Activated CD4-positive, alpha-beta T cell treated with anti-CD3 and anti-CD28 coated beads, Interleukin-2, Interleukin-6, amounts not matched to agents 100 ng/mL and 50 ng/mL, durations not matched to agents 16 hours and 8 hours (primary cell): ENCODE measurements around the gene PRR14.
"Not testable (repeated sequence)": the region's sequence is repeated elsewhere in the genome, so short reads cannot be mapped to it uniquely, and the experiment has no call there.

Source experiments
- DNase-seq: peaks from one replicate; pipeline ENCODE4 v3.0.0-alpha.2; 2020

Gene PRR14

GRCh38 chr16:30633526-30633925, 17.2 kb upstream of the PRR14 start:
- DNase-seq = no peak

- no peak for DNase-seq
Measured at GRCh38 chr16:30636599-30636998, 14.2 kb upstream of the PRR14 start.

GRCh38 chr16:30637139-30637538, 13.6 kb upstream of the PRR14 start:
- not testable (repeated sequence) for DNase-seq

GRCh38 chr16:30637944-30638343, 12.8 kb upstream of the PRR14 start:
- peak; percentile 55 for DNase-seq

- DNase-seq = no peak
Measured at GRCh38 chr16:30641378-30641982, 9.3 kb upstream of the PRR14 start.

- no peak for DNase-seq
Measured at GRCh38 chr16:30644334-30644830, 6.4 kb upstream of the PRR14 start.

- no peak for DNase-seq
Measured at GRCh38 chr16:30645727-30646126, 5.0 kb upstream of the PRR14 start.

- no peak for DNase-seq
Measured at GRCh38 chr16:30647274-30647571, 3.5 kb upstream of the PRR14 start.

- DNase-seq = peak; percentile 27
Measured at GRCh38 chr16:30649725-30650368, 913 bp upstream of the PRR14 start.

GRCh38 chr16:30651124-30652004, 604 bp downstream of the PRR14 start:
- DNase-seq = peak; percentile 88

GRCh38 chr16:30652005-30652296, 1.2 kb downstream of the PRR14 start:
- DNase-seq = no peak

- no peak for DNase-seq
Measured at GRCh38 chr16:30652718-30653117, 2.0 kb downstream of the PRR14 start.

GRCh38 chr16:30654856-30655255, 4.1 kb downstream of the PRR14 start:
- DNase-seq = no peak

- DNase-seq = no peak
Measured at GRCh38 chr16:30655815-30656347, 5.1 kb downstream of the PRR14 start.

GRCh38 chr16:30656388-30656787, 5.6 kb downstream of the PRR14 start:
- no peak for DNase-seq

GRCh38 chr16:30656974-30657865, 6.5 kb downstream of the PRR14 start:
- DNase-seq = no peak

GRCh38 chr16:30657866-30658730, 7.3 kb downstream of the PRR14 start, which contains the start of gene FBRS:
TSS of gene FBRS (plus strand) at chr16:30658431. CDS start at chr16:30659519, 1,088 bp downstream.
- DNase-seq = peak; percentile 100

GRCh38 chr16:30658731-30659506, 8.2 kb downstream of the PRR14 start:
- no peak for DNase-seq

GRCh38 chr16:30659507-30660423, 9.0 kb downstream of the PRR14 start:
- DNase-seq = peak; percentile 53
